AG09309 (cell line): ENCODE measurements around the gene CFAP54.
"Not testable (repeated sequence)": the region's sequence is repeated elsewhere in the genome, so short reads cannot be mapped to it uniquely, and the experiment has no call there.

Source experiments
- DNase-seq: peaks from one replicate; pipeline ENCODE4 v3.0.0-alpha.2; 2010; ENCODE audit warnings: low read depth
- H3K4me3 ChIP-seq: 2 replicates; pipeline ENCODE4 v1.5.1; 2011; ENCODE audit warnings: mild to moderate bottlenecking, low read depth, low read length, moderate library complexity; ENCODE audit not compliant: control insufficient read depth
- CTCF ChIP-seq: IDR thresholded peaks from 2 replicates; pipeline ENCODE4 v1.5.1; 2011; ENCODE audit warnings: mild to moderate bottlenecking, low read depth, low read length, inconsistent platforms; ENCODE audit not compliant: insufficient read depth, control insufficient read depth; ENCODE audit errors: missing control alignments

CFAP54 gene

GRCh38 chr12:96719660-96720362 is 230.4 kb downstream of the CFAP54 start:
- TF ChIP-seq CTCF, result no peak
- H3K4me3 ChIP-seq, result peak overlapping the region; percentile 17
- DNase-seq, result no peak

- peak overlapping the region; percentile 17 for H3K4me3 ChIP-seq
- peak; percentile 4 for TF ChIP-seq CTCF
- no peak for DNase-seq
Observed at GRCh38 chr12:96720363-96720705, 231.0 kb downstream of the CFAP54 start.

GRCh38 chr12:96729466-96729865 is 240.1 kb downstream of the CFAP54 start:
- not testable (repeated sequence) for H3K4me3 ChIP-seq, DNase-seq

- DNase-seq, result no peak
- TF ChIP-seq CTCF, result no peak
- no peak overlapping the region for H3K4me3 ChIP-seq
Observed at GRCh38 chr12:96729886-96730285, 240.5 kb downstream of the CFAP54 start.

GRCh38 chr12:96743606-96744005 is 254.2 kb downstream of the CFAP54 start:
- no peak for TF ChIP-seq CTCF
- no peak for DNase-seq
- no peak overlapping the region for H3K4me3 ChIP-seq

- no peak overlapping the region for H3K4me3 ChIP-seq
- DNase-seq, result no peak
- TF ChIP-seq CTCF, result no peak
Observed at GRCh38 chr12:96749999-96750398, 260.6 kb downstream of the CFAP54 start.

GRCh38 chr12:96751626-96752025 is 262.2 kb downstream of the CFAP54 start:
- TF ChIP-seq CTCF, result no peak
- DNase-seq, result no peak
- no peak overlapping the region for H3K4me3 ChIP-seq
